Measurements from ENCODE around the gene SH3YL1. TPM values are rescaled to one million over a fixed set of nuclear protein-coding genes. Genes with fewer than 3 reads are reported as not detected.

The SH3YL1 gene
- total RNA-seq, 2 donors from 2014 or later = 28.6 to 40.6 TPM

- Histone ChIP-seq H3K36me3 (no peaks in the 10 kb centered on the region), H3K27ac (peak overlapping the region; percentile 70 to 74), H3K9me3 (no peaks in the 10 kb centered on the region), H3K4me3 (peak overlapping the region; percentile 75), H3K4me1 (ENCODE audit: control insufficient read depth in 1 of 2, low read depth in 2 of 2) (peaks cover 0 to 40% of the 10 kb centered on the region in 2 donors), H3K27me3 (replicated peaks; ENCODE audit: insufficient read depth) (no peaks in the 10 kb centered on the region)
- ATAC-seq (ENCODE audit: insufficient number of reproducible peaks, low FRiP score, low read depth) (no peak), DNase-seq (ENCODE audit: low spot score) (no peak)
- TF ChIP-seq CTCF (IDR thresholded peaks at IDR 0.05) = no peak
Measured at GRCh38 chr2:286774-287392, 23.1 kb upstream of the SH3YL1 start.

GRCh38 chr2:286035-286434, 22.2 kb upstream of the SH3YL1 start:
- H3K4me1 ChIP-seq (ENCODE audit: control insufficient read depth in 1 of 2, low read depth in 2 of 2) = peaks cover 0 to 40% of the 10 kb centered on the region in 2 donors
- no peak for TF ChIP-seq CTCF (IDR thresholded peaks at IDR 0.05)
- H3K36me3 ChIP-seq = peaks cover 5% of the 10 kb centered on the region
- peak overlapping the region; percentile 75 for H3K4me3 ChIP-seq
- H3K27me3 ChIP-seq (replicated peaks; ENCODE audit: insufficient read depth) = no peaks in the 10 kb centered on the region
- no peak for ATAC-seq (ENCODE audit: insufficient number of reproducible peaks, low FRiP score, low read depth)
- peak overlapping the region; percentile 70 to 74 for H3K27ac ChIP-seq
- no peaks in the 10 kb centered on the region for H3K9me3 ChIP-seq
- no peak for DNase-seq (ENCODE audit: low spot score)

- H3K9me3 ChIP-seq = no peaks in the 10 kb centered on the region
- peaks cover 6% of the 10 kb centered on the region for H3K36me3 ChIP-seq
- peak overlapping the region; percentile 75 for H3K4me3 ChIP-seq
- DNase-seq (ENCODE audit: low spot score) (no peak), ATAC-seq (ENCODE audit: insufficient number of reproducible peaks, low FRiP score, low read depth) (peak; percentile 46)
- no peaks in the 10 kb centered on the region for H3K27me3 ChIP-seq (replicated peaks; ENCODE audit: insufficient read depth)
- peak overlapping the region; percentile 70 to 74 for H3K27ac ChIP-seq
- TF ChIP-seq CTCF (IDR thresholded peaks at IDR 0.05) = no peak
- peaks cover 0 to 45% of the 10 kb centered on the region in 2 donors for H3K4me1 ChIP-seq (ENCODE audit: control insufficient read depth in 1 of 2, low read depth in 2 of 2)
Measured at GRCh38 chr2:285531-285930, 21.7 kb upstream of the SH3YL1 start.

GRCh38 chr2:284896-285492, 21.2 kb upstream of the SH3YL1 start:
- Histone ChIP-seq H3K4me1 (ENCODE audit: control insufficient read depth in 1 of 2, low read depth in 2 of 2) (peaks cover 0 to 48% of the 10 kb centered on the region in 2 donors), H3K27me3 (replicated peaks; ENCODE audit: insufficient read depth) (no peaks in the 10 kb centered on the region), H3K36me3 (peaks cover 6% of the 10 kb centered on the region), H3K9me3 (no peaks in the 10 kb centered on the region), H3K27ac (peak overlapping the region; percentile 70 to 74), H3K4me3 (peak overlapping the region; percentile 34)
- no peak for TF ChIP-seq CTCF (IDR thresholded peaks at IDR 0.05)
- ATAC-seq (ENCODE audit: insufficient number of reproducible peaks, low FRiP score, low read depth) (no peak), DNase-seq (ENCODE audit: low spot score) (no peak)

GRCh38 chr2:283996-284794, 20.4 kb upstream of the SH3YL1 start:
- Histone ChIP-seq H3K27me3 (replicated peaks; ENCODE audit: insufficient read depth) (no peaks in the 10 kb centered on the region), H3K27ac (peak overlapping the region; percentile 70 to 74), H3K4me3 (no peak overlapping the region), H3K9me3 (no peaks in the 10 kb centered on the region), H3K4me1 (ENCODE audit: control insufficient read depth in 1 of 2, low read depth in 2 of 2) (peaks cover 0 to 48% of the 10 kb centered on the region in 2 donors), H3K36me3 (peaks cover 6% of the 10 kb centered on the region)
- DNase-seq (ENCODE audit: low spot score) (no peak), ATAC-seq (ENCODE audit: insufficient number of reproducible peaks, low FRiP score, low read depth) (no peak)
- TF ChIP-seq CTCF (IDR thresholded peaks at IDR 0.05) = no peak

All from thoracic aorta (tissue), 2 donors.